ENCODE results near the gene SIAH2. TPM values are rescaled to one million over a fixed set of nuclear protein-coding genes. Genes with fewer than 3 reads are reported as not detected.

The SIAH2 gene
- total RNA-seq, 4 donors from 2014 or later: 17.8 to 29.0 (median 20.4) TPM

- no peaks in the 10 kb centered on the region for H3K4me1 ChIP-seq
- H3K27me3 ChIP-seq: no peaks in the 10 kb centered on the region
- H3K9me3 ChIP-seq: no peaks in the 10 kb centered on the region
- intact Hi-C loops (cut with DNase I): loop anchor here (10.0 kb wide), 1 partner anchor 59 kb away; no protein-coding TSS in a partner anchor
- H3K27ac ChIP-seq: no peak overlapping the region
- no peak for DNase-seq
- TF ChIP-seq CTCF (IDR thresholded peaks at IDR 0.05): no peak
- TF ChIP-seq POLR2A (IDR thresholded peaks at IDR 0.05): no peak
- no peaks in the 10 kb centered on the region for H3K36me3 ChIP-seq
- H3K4me3 ChIP-seq (replicated peaks in 1 of 3): no peak overlapping the region
- WGBS, 2 donors: 88 to 92% methylated on average over 5 of the region's 5 CpGs
Observed at GRCh38 chr3:150783920-150784746, 21.2 kb upstream of the SIAH2 start.

GRCh38 chr3:150783316-150783715 lies 20.3 kb upstream of the SIAH2 start:
- TF ChIP-seq POLR2A (IDR thresholded peaks at IDR 0.05) (no peak), CTCF (IDR thresholded peaks at IDR 0.05) (no peak)
- Histone ChIP-seq H3K27me3 (no peaks in the 10 kb centered on the region), H3K9me3 (no peaks in the 10 kb centered on the region), H3K27ac (no peak overlapping the region), H3K36me3 (no peaks in the 10 kb centered on the region), H3K4me1 (no peaks in the 10 kb centered on the region), H3K4me3 (replicated peaks in 1 of 3) (no peak overlapping the region)
- intact Hi-C loops (cut with DNase I): loop anchor here (10.0 kb wide), 1 partner anchor 59 kb away; no protein-coding TSS in a partner anchor
- 77 to 82% methylated on average over 1 of the region's 1 CpG for WGBS, 2 donors
- DNase-seq: no peak

GRCh38 chr3:150779402-150779858 lies 16.5 kb upstream of the SIAH2 start:
- Histone ChIP-seq H3K4me1 (no peaks in the 10 kb centered on the region), H3K36me3 (no peaks in the 10 kb centered on the region), H3K27ac (no peak overlapping the region), H3K4me3 (replicated peaks in 1 of 3) (no peak overlapping the region), H3K27me3 (no peaks in the 10 kb centered on the region), H3K9me3 (no peaks in the 10 kb centered on the region)
- 91% methylated on average over 13 to 17 of the region's 22 CpGs for WGBS, 2 donors
- intact Hi-C loops (cut with DNase I): no loop called here
- TF ChIP-seq POLR2A (IDR thresholded peaks at IDR 0.05) (no peak), CTCF (IDR thresholded peaks at IDR 0.05) (no peak)
- DNase-seq: no peak

- Histone ChIP-seq H3K4me3 (replicated peaks in 1 of 3) (no peak overlapping the region), H3K4me1 (no peaks in the 10 kb centered on the region), H3K9me3 (no peaks in the 10 kb centered on the region), H3K27me3 (no peaks in the 10 kb centered on the region), H3K27ac (no peak overlapping the region), H3K36me3 (no peaks in the 10 kb centered on the region)
- intact Hi-C loops (cut with DNase I): no loop called here
- TF ChIP-seq POLR2A (IDR thresholded peaks at IDR 0.05) (no peak), CTCF (IDR thresholded peaks at IDR 0.05) (no peak)
- DNase-seq: no peak
- 96 to 98% methylated on average over 16 to 42 of the region's 42 CpGs for WGBS, 2 donors
Observed at GRCh38 chr3:150778793-150779401, 15.9 kb upstream of the SIAH2 start.

Data from thyroid gland (tissue), 4 donors.